Measurements from ENCODE around the gene PIGR. TPM values are rescaled to one million over a fixed set of nuclear protein-coding genes. Genes with fewer than 3 reads are reported as not detected.

PIGR gene
- polyA plus RNA-seq, 1 donor from 2014 or later, result 0.40 TPM

- Mint-ChIP-seq H3K27ac (peak overlapping the region in 2 of 3 donors; percentile 15 to 67), H3K36me3 (peaks cover 2% of the 10 kb centered on the region), H3K27me3 (no peaks in the 10 kb centered on the region), H3K9me3 (no peaks in the 10 kb centered on the region), H3K4me1 (peaks cover 27 to 42% (median 40%) of the 10 kb centered on the region in 3 donors), H3K4me3 (no peak overlapping the region)
Measured at GRCh38 chr1:206901944-206902343, 44.3 kb downstream of the PIGR start.

DNA sequence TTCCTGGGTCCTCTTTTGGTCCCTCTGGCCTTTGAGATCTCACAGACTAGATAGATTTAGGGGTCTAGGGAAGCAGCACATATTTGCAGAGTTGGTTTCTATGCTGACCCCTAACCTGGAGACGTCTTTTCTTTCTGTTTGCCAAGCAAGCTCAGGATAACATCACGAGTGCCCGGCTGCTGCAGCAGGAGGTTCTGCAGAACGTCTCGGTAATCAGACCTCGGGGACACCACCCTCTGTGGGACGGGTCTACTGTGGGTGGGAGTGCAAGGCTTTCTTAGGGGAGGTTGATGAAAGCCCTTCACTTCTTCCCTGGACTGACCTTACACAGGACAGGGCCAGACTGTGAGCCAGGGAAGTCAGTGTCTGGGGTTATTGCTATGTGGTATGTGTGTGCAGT lies 46.1 kb downstream of the PIGR start:
- Mint-ChIP-seq H3K36me3 (peaks cover 2% of the 10 kb centered on the region), H3K4me3 (no peak overlapping the region), H3K27me3 (no peaks in the 10 kb centered on the region), H3K27ac (peak overlapping the region in 2 of 3 donors; percentile 73 to 91), H3K9me3 (no peaks in the 10 kb centered on the region), H3K4me1 (peaks cover 14 to 26% (median 25%) of the 10 kb centered on the region in 3 donors)

- no peak overlapping the region for H3K27ac Mint-ChIP-seq
- no peak overlapping the region for H3K4me3 Mint-ChIP-seq
- no peaks in the 10 kb centered on the region for H3K27me3 Mint-ChIP-seq
- no peaks in the 10 kb centered on the region for H3K9me3 Mint-ChIP-seq
- peaks cover 9 to 23% (median 21%) of the 10 kb centered on the region in 3 donors for H3K4me1 Mint-ChIP-seq
- H3K36me3 Mint-ChIP-seq, result peaks cover 2% of the 10 kb centered on the region
Measured at GRCh38 chr1:206899717-206900116, 46.5 kb downstream of the PIGR start.

- peaks cover 2% of the 10 kb centered on the region for H3K27me3 Mint-ChIP-seq
- H3K9me3 Mint-ChIP-seq, result no peaks in the 10 kb centered on the region
- peaks cover 11 to 20% (median 18%) of the 10 kb centered on the region in 3 donors for H3K4me1 Mint-ChIP-seq
- no peaks in the 10 kb centered on the region for H3K36me3 Mint-ChIP-seq
- H3K4me3 Mint-ChIP-seq, result no peak overlapping the region
- H3K27ac Mint-ChIP-seq, result no peak overlapping the region
Measured at GRCh38 chr1:206898915-206899431, 47.3 kb downstream of the PIGR start.

GRCh38 chr1:206898089-206898914 lies 48.0 kb downstream of the PIGR start:
- Mint-ChIP-seq H3K4me3 (no peak overlapping the region), H3K27me3 (peaks cover 2% of the 10 kb centered on the region), H3K36me3 (no peaks in the 10 kb centered on the region), H3K27ac (no peak overlapping the region), H3K9me3 (no peaks in the 10 kb centered on the region), H3K4me1 (peaks cover 11 to 17% (median 13%) of the 10 kb centered on the region in 3 donors)

DNA sequence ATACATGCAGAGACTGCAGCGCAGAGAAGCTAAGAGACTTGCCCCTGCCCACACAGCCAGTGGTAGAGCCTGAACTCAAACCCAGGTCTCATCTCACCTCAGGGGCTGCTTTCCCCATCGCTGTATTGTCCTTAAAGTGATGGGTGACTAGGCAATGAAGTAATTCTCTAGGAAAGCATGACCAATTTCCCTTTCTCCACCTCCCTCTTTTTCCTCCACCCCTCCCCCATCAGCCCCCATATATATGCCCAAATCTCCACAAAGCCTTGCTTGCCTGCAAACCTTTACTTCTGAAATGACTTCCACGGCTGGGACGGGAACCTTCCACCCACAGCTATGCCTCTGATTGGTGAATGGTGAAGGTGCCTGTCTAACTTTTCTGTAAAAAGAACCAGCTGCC lies 49.1 kb downstream of the PIGR start, which contains the start of gene IL24:
Gene IL24, plus strand, starts transcription at position 269 of the 400 bp plus-strand sequence. CDS start 390 bp downstream, outside the sequence.
- H3K36me3 Mint-ChIP-seq, result no peaks in the 10 kb centered on the region
- no peaks in the 10 kb centered on the region for H3K9me3 Mint-ChIP-seq
- peaks cover 5 to 21% (median 13%) of the 10 kb centered on the region in 3 donors for H3K4me1 Mint-ChIP-seq
- H3K4me3 Mint-ChIP-seq, result no peak within 1 kb of the TSS
- peak within 1 kb of the TSS in 1 of 3 donors; percentile 48 for H3K27ac Mint-ChIP-seq
- peaks cover 2% of the 10 kb centered on the region for H3K27me3 Mint-ChIP-seq

GRCh38 chr1:206896261-206896660 lies 50.0 kb downstream of the PIGR start:
- Mint-ChIP-seq H3K27ac (peak overlapping the region in 1 of 3 donors; percentile 48), H3K4me3 (no peak overlapping the region), H3K27me3 (peaks cover 2% of the 10 kb centered on the region), H3K9me3 (no peaks in the 10 kb centered on the region), H3K4me1 (peaks cover 6 to 19% (median 10%) of the 10 kb centered on the region in 3 donors), H3K36me3 (no peaks in the 10 kb centered on the region)

- no peaks in the 10 kb centered on the region for H3K36me3 Mint-ChIP-seq
- H3K27me3 Mint-ChIP-seq, result peaks cover 3% of the 10 kb centered on the region
- H3K4me1 Mint-ChIP-seq, result peaks cover 10 to 15% (median 11%) of the 10 kb centered on the region in 3 donors
- H3K9me3 Mint-ChIP-seq, result no peaks in the 10 kb centered on the region
- H3K27ac Mint-ChIP-seq, result peak overlapping the region in 1 of 3 donors; percentile 48
- H3K4me3 Mint-ChIP-seq, result no peak overlapping the region
Measured at GRCh38 chr1:206895837-206896242, 50.4 kb downstream of the PIGR start.

- Mint-ChIP-seq H3K36me3 (no peaks in the 10 kb centered on the region), H3K9me3 (no peaks in the 10 kb centered on the region), H3K27me3 (peaks cover 4% of the 10 kb centered on the region), H3K4me1 (peaks cover 10 to 13% (median 11%) of the 10 kb centered on the region in 3 donors), H3K27ac (no peak overlapping the region), H3K4me3 (no peak overlapping the region)
Measured at GRCh38 chr1:206895325-206895724, 50.9 kb downstream of the PIGR start.

- H3K27ac Mint-ChIP-seq, result no peak overlapping the region
- H3K4me3 Mint-ChIP-seq, result no peak overlapping the region
- peaks cover 4% of the 10 kb centered on the region for H3K27me3 Mint-ChIP-seq
- H3K36me3 Mint-ChIP-seq, result peaks cover 2% of the 10 kb centered on the region
- H3K4me1 Mint-ChIP-seq, result peaks cover 4 to 11% (median 8%) of the 10 kb centered on the region in 3 donors
- H3K9me3 Mint-ChIP-seq, result no peaks in the 10 kb centered on the region
Measured at GRCh38 chr1:206893380-206893779, 52.9 kb downstream of the PIGR start.

- Mint-ChIP-seq H3K4me1 (peaks cover 4 to 11% (median 8%) of the 10 kb centered on the region in 3 donors), H3K4me3 (no peak overlapping the region), H3K36me3 (peaks cover 5% of the 10 kb centered on the region), H3K27me3 (peaks cover 4% of the 10 kb centered on the region), H3K9me3 (no peaks in the 10 kb centered on the region), H3K27ac (no peak overlapping the region)
Measured at GRCh38 chr1:206892351-206892984, 53.8 kb downstream of the PIGR start.

- no peak overlapping the region for H3K4me3 Mint-ChIP-seq
Measured at GRCh38 chr1:206891412-206891811, 54.9 kb downstream of the PIGR start.

GRCh38 chr1:206890125-206891060 lies 55.9 kb downstream of the PIGR start:
- Mint-ChIP-seq H3K36me3 (peaks cover 8% of the 10 kb centered on the region), H3K27ac (no peak overlapping the region), H3K4me3 (no peak overlapping the region), H3K9me3 (no peaks in the 10 kb centered on the region), H3K27me3 (peaks cover 5% of the 10 kb centered on the region), H3K4me1 (peaks cover 4 to 11% (median 8%) of the 10 kb centered on the region in 3 donors)

More at GRCh38 chr1:206891412-206891811, 54.9 kb downstream of the PIGR start:
- Mint-ChIP-seq H3K36me3 (peaks cover 5% of the 10 kb centered on the region), H3K27ac (no peak overlapping the region), H3K27me3 (peaks cover 4% of the 10 kb centered on the region), H3K4me1 (peaks cover 4 to 11% (median 8%) of the 10 kb centered on the region in 3 donors), H3K9me3 (no peaks in the 10 kb centered on the region)

DNA sequence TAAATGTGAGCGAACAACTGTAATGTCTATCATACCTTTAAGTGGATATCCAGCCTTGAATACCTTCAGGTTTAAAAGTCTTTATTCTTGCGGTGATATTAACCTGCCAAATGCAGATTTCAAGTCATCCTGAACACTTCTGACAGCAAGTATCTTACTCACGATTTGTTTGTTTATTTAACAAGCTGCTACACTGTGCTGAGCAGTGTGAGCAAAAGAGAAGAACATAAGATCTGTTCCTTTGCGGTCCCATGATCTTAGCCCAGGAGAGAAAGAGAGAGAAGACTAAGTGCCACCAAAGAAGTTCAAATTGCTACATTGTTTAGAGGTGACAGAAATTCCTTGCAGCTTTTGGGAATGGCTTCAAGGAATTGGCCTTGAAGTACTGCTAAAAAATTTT lies 58.6 kb downstream of the PIGR start:
- H3K27ac Mint-ChIP-seq, result no peak overlapping the region

More for the DNA sequence above, 58.6 kb downstream of the PIGR start:
- Mint-ChIP-seq H3K36me3 (peaks cover 10% of the 10 kb centered on the region), H3K9me3 (no peaks in the 10 kb centered on the region), H3K4me3 (no peak overlapping the region), H3K27me3 (peaks cover 3% of the 10 kb centered on the region), H3K4me1 (peaks cover 0 to 8% (median 8%) of the 10 kb centered on the region in 3 donors)
